ENCODE measurements around the gene ALDH7A1.

ALDH7A1 gene

DNA sequence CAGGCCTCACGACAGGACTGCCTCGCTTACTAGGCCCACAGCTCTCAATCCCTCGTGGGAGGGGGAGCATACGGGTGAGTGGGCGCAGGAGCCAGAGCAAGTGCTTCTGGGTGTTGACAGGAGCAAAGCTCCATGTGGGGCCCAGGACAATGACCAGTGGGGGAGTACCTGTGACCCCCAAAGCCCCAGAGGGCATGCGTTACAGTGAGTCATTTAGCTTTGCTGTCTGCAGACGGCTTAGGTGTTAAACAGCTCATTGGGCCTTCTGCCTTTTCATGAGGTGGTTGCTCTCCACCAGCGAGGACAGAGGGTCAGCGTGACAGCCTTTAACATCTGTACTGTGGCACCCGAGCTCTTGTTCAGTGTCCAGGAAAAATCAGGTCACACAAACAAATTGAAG lies 93.6 kb downstream of the ALDH7A1 start:
- DNase-seq: no peak

DNA sequence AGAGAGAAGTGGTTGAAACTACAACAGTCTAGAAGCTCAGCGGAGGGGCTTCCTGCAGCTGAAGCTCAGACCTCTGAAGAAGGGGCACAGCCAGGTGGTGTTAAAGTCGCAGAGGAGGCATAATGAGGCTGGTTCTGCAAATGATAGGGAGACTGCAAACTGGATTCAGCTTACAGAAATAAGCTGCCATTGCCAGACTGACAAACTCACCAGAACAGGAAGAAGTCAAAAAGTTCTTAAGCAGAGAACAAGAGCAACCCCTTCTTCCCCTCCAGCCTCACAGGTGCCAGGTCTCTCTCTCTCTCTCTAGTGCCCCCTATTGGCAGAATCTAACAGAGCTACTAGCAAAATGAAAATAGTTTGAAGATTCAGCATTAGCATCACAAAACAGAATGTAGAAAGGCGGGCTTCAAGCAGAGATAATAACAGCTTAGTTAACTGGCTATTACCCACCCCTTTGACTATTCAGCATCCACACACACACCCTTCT lies 95.1 kb downstream of the ALDH7A1 start:
- DNase-seq: no peak

DNA sequence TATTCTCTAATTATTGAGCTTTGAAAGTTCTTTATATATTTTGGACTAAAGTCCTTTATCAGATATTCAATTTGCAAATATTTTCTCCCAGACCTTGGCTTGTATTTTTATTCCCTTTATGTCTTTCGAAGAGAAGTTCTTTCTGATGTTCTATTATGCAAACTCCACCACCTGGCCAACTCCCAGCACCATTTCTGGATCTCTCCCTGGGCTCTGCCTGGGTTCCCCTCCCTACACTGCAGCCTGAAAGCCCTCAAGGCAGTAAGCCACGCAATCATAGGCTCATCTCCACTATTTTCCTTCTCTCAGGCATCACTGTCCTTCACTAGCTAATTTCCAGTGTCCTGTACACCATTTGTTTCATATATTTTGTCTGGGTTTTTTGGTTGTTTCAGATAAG lies 95.7 kb downstream of the ALDH7A1 start:
- no peak for DNase-seq

DNA sequence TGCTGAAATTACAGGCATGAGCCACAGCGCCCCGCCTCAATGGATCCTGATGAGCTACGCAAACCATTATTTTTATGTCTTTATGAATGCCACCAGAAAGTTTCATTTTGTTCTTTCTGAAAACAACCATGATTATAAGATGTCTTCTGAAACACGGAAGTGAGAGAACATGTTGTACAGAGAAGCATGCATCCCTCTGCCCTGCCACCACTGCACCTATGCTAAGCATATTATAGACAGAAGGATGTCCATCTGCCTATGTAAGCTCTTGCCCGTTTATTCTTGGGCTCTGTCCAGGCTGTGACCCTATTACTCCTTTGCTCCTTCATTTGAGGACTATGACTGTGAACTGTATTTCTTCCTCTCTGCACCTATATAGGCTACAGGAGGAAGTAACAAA lies 97.5 kb downstream of the ALDH7A1 start:
- DNase-seq: no peak

DNA sequence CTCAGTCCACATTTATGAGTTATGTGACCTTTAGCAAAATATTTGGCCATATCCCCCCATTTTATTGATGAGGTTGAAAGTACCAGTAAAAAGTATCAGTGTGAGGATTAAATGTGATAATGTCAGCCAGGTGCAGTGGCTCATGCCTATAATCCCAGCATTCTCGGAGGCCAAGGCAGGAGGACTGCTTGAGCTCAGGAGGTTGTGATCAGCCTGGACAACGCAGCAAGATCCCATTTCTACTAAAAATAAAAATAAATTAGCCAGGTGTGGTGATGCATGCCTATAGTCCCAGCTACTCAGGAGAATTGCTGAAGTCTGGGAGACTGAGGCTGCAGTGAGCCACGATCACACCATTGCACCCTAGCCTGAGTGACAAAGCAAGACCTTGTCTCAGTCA lies 100.6 kb downstream of the ALDH7A1 start:
- no peak for DNase-seq

DNA sequence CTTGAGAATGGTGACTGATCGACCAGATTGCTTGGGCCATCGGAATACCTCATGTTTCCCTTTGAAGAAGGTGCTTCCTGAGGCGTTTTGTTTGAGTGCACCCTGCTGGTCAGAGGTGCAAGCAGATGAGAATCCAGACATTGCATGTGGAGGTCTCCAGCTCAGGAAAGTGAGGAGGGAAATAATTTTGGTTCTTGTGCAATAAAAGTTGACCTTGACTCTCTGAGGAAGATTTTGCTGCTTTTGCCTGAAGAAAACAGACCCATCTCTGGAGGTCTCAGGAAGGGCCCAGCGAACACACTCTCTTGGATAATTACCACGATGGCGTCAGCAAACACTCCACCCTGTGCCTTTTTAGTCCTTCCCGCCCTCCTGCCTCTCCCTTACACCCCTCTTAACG lies 102.1 kb downstream of the ALDH7A1 start:
- no peak for DNase-seq

DNA sequence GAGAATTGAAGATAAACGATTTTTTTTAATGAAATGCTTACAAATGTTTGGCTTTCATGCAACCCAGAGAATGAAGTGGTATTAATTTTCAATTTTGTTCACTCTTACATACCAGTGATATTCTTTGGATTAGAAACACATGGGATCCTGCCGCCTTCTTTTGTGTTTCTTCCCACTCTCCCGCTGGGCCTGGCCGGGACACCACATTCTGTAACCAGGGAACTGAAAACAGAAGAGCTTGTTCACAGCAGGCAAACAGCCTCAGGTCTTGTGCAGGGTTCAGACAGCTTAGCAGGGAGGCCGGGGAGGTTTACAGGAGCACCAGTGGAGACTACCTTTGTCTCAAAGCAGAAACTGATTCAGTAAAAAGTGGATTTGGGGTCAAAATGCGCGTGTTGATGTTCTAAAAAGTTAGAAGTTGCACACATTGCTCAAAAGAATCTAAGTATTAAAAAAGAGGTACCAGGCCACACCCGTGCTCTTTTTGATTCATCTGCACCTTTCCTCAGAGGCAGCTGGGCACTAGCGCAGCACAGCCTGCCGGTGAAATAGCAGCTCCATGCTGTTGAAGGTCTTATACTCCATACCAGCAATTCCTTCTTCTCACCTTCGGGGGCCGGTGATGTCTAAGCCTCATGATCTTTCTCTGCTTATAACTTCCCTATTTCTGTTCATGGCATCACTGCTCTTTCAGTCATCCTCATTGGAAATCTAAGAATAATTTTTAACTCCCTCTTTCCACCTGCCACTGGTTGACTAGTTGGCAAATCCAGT lies 104.7 kb downstream of the ALDH7A1 start:
- DNase-seq: no peak

DNA sequence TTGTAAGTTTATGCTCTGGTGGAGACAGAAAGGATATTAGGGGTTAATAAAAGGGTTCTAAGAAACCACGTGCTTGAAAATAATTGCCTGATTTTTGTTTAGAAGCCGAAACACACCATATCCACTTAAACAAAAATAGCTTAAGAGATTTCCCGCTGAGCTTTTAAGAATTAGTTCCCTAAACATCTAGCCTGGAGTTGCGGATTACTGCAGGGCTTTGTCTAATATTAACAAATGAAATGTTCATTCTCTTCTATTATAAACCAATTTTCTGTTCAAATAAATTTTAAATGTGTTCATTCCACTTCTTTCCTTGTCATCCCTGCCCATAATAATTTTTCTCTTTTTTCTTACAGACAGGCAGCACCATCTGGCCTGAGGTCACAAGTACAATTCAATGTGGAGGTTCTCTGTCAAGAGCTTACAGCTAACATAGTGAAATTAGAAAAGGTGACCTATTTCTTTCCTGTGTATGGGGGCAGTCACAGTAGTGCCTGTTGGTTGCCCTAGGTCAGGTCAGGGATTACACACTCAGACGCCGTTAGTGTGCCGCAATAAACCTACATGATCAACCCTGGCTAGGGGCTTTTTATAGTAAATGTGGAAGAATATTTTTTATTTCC lies 106.5 kb downstream of the ALDH7A1 start:
- no peak for DNase-seq

DNA sequence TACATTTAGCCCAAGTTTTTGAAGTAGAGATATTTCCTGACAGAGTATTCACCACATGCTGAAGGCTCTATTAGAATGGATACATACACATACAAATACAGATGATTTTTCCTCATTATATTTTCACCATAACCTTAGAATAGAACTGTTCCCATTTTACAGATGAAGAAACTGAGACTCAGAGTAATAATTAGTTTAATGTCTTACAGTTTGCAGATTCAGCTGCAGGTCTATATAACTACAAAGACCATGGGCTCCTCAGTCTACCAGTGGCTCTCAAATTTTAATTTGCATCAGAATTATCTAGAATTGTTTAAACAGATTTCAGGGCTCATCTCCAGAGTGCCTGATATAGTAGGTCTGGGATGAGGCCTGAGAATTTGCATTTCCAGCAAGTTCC lies 107.4 kb downstream of the ALDH7A1 start:
- DNase-seq: no peak

DNA sequence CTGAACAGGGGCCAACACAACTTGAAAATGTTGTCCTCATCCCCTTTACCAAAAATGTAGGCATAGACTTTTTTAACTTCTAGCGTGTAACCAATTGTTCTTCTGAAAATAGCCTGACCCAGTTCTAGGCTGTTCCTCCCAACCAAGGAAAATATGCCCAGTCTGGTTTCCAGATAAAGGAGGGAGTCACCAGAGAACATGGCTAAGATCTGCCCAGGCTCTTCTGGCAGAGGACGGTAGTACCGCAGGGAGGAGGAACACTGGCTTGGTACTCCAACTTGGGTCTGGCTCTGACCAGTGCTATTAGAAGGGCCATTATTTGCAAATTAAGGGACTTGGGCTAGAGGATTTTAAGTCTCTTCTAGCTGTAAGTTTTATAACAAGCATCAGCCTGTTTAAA lies 108.7 kb downstream of the ALDH7A1 start:
- no peak for DNase-seq

DNA sequence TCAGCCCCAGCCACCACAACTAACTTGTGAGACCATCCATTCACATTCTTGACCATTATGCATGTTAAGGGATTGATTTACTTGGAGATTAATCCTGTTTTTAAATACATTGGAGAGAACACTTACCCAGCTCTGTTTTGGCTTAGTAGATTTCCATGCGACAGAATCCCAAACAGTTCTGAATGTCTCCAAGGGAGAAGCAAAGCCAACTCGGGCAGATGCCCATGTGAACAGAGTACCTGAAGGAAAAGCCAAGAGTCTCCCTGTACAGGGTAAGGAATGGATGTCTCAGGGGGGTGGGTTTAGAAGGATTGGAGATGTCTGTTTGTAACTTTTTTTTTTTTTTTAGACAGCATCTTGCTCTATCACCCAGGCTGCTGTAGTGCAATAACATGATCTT lies 110.8 kb downstream of the ALDH7A1 start:
- no peak for DNase-seq

DNA sequence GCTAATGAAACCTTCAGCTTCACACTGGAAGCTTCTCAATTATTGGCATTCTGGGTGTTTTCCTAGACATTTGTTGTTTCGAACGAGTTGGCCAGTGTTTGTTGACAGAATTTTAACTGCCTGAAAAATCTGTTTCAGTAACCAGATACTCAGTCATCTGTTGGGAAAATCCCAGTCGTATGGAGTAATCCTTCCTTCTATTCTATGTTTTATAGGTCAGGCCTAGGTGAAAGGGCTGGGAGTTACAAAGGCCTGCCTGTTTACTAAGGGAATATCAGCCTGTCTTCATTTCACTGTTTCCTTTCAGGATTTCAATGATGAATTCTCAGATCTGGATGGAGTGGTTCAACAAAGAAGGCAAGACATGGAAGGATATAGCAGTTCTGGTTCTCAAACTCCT lies 111.9 kb downstream of the ALDH7A1 start:
- no peak for DNase-seq

DNA sequence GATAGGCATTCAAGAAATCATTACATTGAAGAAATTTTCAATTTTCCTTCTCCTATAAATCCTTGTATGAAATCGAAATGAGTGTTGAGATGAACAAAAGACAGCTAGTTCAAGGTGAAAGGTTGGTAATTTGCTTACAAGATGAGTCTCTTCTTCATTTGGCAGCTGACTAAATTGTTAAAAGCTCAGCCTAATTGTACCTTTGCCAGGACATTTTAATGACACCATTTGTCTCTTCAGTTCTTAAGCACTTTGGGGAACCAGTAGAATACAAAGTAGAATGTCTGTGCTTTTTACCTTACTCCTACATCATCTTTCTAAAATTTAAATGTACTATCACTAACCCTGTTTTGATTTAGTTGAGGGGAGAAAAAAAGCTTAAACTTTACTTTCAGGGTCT lies 112.4 kb downstream of the ALDH7A1 start:
- no peak for DNase-seq

DNA sequence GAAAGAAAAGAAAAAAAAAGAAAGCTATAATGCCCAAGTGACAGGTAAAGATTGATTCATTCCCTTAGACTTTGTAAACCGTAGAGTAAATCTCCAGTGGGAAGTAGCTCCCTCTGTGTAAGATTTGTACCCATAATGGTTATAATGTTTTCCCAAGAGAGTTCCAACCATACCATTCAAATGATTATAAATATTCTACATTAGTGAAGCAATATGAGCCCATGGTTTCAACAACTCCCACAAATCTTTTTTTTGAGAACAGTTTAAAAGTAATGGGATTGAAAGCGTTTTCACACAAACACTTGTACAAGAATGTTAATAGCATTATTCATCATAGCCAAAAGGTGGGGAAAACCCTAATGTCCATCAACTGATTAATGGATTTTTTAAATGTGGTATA lies 113.8 kb downstream of the ALDH7A1 start:
- DNase-seq: no peak
